GM19193 (cell line): ENCODE data around the gene SNAP23.

Experiments used
- POLR2A ChIP-seq: IDR thresholded peaks from 4 replicates; pipeline ENCODE4 v1.6.1; 2011; ENCODE audit not compliant: insufficient read depth, insufficient read length; ENCODE audit errors: extremely low read depth

The SNAP23 gene

DNA sequence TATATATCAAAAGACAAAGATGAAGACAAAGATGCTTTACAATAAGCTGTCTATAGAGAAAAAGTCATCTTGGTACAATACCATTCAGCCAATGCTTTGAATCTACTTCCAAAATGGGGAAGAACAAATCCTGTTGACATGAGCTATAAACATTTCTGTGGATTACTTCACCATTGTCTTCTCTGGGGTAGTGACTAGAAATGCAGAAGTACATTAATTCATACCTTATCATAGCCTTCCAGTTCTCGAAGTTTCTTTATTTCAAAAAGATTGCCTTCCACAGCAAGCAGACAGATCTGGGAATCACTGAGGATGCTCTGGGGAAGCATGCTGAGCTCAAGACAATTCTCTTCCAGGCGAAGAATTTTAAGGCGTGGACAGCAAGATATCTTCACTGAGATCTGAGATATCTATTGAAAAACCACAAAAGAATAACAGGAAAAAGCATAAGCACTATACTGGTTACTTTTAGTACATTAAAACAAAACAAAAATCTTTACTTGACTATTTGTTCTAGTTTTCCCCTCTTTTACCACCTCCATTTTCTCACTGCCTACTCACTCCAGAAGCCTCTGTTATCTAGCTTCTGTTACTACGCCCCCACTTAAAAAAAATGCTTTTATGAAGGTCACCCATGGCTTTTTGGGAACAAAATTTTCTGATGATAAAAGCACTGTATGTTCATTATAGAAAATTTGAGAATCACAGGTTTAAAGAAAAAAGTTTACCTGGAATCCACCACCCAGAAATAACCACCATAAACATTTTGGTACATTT is 49.6 kb downstream of the SNAP23 start:
- no peak for TF ChIP-seq POLR2A

DNA sequence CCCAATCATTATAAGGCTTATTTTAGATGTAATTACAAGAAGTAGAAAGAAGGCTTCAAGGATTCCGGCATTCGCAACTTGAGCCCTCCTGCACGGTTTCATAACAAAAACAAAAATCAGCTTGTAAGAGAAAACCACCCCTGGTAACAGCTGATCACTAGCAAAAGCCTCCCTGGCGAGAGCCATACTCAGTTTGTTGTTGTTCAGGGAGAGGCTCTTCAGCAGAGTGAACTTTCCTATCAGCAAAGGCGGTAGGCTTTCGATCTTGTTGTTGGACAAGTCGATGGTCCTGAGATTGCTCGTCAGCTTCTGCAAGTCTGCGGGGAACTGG is 52.4 kb downstream of the SNAP23 start:
- no peak for TF ChIP-seq POLR2A

DNA sequence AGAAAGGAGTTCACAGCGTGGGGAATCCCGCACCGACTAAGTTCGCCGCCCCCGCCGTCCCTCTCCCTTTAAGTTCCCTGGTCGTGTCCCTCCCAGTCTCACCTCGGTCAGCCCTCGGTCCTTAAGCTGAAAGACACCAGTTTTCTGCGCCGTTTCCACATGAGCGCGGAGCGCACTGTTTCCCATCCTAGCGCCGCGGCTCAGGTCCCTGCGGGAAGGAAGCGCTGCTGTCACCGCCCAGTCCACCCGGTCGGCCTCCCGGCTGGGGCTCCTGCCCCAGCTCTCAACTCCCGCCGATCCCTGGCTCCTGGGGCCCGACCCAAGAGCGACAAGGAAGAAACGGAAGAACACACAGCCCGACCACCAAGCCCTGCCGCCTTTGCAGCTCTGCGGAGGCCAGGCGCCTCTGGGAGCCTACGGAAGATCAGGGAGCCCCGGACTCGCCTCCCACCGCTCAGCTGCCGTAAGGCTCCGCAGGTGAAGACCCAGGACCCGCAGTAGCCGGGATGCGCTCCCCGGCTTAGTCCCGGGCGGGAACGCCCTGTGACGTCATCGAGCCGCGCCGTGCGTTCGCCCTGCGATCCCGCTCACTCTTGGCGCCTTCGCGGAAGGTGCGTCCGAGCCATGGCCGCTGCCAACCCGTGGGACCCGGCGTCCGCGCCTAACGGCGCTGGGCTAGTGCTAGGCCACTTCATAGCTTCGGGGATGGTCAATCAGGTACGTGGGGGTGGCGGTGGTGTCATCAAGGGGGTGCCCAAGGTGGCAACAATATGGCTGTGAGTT is 53.0 kb downstream of the SNAP23 start, which contains the start of the genes HAUS2 and LRRC57:
Gene HAUS2 (plus strand): TSS at position 590 of the 783 bp plus-strand sequence. CDS start 35 bp downstream, at position 625.
Gene LRRC57 (minus strand): TSS at position 545 of the 783 bp plus-strand sequence. CDS start 359 bp downstream, at position 186.
- TF ChIP-seq POLR2A, result peak; percentile 96

DNA sequence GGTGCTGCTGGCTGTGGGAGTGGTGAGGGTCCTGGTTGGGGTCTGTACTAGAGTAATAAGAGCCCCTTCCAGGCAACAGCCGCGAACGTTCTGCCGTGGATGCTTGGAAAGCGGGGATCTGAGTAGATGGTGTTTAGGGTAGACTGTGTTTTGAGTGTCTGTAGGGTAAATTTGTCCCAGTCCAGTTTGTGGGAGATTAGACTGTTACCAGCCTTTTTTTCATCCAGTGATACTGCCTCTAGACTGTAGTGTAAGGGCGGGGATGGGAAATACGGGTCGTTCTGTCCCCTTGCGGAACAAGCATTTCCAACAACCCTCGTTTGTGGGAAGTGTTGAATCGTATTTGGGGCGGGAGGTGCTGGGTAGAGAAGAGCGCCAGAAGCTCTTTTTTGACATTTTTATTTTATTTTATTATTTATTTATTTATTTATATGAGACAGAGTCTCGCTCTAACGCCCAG is 53.6 kb downstream of the SNAP23 start:
- no peak for TF ChIP-seq POLR2A

DNA sequence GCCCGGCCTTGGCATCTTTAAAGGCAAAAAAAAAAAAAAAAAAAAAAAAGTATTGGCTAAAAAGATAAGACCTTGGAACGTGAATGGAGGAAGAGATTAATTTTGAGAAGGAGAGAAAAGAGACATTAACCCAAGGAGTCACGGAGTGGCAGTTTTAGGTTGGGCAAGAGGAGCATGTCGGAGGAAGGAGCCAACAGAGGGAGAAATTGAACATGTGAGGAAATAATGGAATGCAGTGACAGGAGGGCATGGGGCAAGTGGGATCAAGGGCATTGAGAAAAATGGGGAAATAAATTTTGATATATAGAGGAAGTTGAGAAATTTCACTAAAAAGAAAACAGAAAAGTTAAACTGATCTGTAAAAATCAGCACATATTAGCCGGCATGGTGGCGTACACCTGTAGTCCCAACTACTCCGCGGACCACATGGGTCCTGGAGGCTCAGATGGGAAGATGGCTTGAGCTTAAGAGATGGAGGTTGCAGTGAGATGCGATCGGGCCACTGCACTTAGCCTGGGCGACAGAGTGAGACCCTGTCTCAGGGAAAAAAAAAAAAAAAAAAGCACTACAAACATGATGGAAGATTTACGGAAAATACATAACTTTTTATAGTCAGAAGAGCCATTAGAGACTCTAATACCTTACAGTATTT is 54.4 kb downstream of the SNAP23 start:
- no peak for TF ChIP-seq POLR2A

DNA sequence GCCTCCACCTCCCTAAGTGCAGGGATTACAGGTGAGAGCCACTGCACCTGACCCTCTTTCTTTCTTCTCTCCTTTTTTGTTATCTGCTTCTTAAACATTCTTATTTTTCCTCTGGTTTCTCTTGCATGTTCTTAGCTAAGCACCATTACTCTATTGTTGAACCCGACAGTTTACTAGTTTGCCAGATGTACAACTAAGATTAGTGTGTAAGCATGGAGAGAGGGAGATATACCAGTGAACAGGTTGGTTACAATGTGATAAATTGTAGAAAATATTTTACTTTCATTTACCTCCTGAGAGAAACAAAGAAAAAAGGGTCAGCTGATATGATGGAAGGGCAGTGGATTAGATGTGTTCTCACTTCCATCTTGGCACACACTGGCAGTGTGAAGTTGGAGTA is 58.1 kb downstream of the SNAP23 start:
- no peak for TF ChIP-seq POLR2A

DNA sequence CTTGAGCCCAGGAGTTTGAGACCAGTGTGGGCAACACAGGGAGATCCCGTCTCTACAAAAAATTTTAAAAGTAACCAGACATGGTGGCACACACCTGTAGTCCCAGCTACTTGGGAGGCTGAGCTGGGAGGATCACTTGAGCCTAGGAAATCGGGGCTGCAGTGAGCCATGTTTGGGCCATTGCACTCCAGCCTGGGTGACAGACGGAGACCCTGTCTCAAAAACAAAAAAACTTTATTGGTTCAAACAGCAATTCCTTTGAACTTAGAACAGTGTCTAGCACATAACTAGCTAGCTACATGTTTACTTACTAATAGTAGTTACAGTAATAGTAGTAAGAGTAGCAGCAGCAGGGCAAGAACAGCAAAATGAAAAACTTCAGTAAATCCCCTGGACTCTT is 63.3 kb downstream of the SNAP23 start:
- no peak for TF ChIP-seq POLR2A

DNA sequence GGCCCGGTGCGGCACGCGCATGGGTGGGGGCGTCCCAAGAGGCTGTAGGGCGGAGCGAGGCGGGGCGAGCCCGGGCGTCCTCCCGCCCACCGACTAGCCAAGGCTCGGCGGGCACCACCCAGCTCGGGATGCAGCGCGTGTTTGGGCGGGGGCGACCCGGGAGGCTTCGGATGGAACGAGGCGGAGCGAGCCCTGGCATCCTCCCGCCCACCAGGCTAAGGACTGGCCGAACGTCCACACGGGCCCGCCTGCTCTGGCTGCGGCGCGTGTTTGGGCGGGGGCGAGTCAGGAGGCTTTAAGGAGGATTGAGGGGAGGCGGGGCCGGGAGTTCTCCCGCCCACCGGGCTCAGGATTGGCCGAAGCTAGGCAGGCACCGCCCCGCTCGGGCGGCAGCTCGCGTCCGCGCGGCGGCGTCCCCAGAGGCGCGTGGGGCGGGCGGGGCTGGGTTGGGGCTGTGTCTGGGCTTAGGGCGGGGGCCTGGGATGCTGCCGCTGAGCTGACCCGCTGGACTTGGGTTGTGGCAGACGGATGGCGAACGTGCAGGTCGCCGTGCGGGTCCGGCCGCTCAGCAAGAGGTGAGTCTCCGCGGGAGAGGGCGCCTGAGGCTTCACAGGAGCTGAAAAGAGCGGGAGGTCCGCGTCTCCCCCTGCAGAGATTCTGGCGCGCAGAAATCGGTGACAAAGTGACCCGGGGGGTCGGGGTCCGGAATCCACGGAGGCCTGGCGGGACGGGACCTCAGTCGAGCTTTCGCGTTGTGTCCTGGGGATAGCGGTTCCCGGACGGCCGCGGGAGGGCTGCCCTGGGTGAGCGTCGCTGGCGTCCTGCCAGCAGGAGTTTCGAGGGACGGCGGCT is 80.0 kb downstream of the SNAP23 start, which contains the start of gene STARD9:
Gene STARD9 (plus strand): TSS at position 419 of the 852 bp plus-strand sequence. CDS start 110 bp downstream, at position 529.
- TF ChIP-seq POLR2A, result peak; percentile 71

DNA sequence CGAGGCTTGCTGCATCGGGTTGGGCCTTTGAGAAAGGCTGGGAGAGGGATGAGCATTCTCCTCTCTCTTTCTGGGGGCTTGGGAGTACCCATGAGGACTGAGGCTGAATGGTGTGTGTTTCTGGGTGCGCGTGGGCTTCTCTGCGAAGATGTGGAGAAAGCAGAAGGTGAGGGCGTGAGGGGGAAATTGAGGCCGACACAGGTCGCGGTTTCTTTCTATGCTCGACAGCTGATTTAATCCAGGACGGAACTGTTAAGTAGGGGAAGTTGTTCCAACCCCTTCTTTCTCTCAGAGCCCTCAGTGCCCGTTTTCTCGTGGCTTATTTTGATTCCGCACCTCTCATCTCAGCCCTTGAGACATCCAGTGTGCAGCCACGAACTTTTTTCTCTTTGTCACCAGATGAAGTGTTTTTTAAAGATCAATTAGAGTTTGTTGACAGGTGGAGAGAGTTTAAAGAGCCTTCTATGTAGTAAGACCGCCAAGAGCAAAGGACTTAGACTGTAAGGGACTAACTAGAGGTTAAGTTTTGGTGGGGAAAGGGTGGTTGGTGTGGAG is 80.7 kb downstream of the SNAP23 start:
- no peak for TF ChIP-seq POLR2A

DNA sequence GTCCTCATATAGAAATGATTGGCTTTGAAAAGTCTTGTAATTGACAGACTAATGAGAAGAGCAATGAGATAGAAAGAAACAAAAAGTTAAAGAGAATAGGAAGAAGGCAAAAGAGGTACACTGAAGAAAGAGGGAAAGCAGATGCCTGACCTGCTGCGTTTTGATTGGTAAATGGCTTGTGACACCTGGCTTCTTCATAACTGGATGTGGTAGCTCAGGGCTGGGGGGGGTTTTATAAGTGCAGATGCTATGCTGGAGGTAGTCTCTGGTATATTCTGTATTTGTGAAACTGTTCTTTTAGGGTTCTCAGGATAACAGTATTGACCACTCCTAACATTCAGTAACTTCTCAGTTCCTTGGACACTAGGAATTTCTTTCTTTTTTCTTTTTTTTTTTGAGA is 81.3 kb downstream of the SNAP23 start:
- no peak for TF ChIP-seq POLR2A

DNA sequence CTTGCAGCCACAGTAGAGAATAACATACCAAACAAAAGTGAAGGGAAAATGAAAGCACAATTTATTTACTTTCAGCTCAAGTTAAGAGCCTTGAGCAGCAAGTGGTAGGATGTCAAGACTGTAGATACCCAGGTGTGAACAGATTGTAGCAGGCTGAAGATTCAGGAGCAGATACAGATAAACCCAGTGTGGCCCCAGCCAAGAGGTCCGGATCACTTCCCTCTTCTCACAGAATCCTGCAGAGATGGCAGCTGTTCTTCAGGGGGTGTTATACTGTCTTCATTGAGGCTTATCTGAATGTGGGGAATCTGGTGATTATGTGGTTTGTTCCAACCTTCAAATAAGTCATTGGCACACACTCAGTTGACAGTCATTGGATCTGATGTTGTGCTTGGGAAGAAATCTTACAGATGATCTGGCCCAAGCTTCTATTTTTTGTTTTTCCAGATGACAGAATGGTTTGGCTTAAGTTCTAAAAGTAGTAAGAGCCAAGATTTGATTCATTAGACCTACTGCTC is 82.1 kb downstream of the SNAP23 start:
- TF ChIP-seq POLR2A, result no peak

DNA sequence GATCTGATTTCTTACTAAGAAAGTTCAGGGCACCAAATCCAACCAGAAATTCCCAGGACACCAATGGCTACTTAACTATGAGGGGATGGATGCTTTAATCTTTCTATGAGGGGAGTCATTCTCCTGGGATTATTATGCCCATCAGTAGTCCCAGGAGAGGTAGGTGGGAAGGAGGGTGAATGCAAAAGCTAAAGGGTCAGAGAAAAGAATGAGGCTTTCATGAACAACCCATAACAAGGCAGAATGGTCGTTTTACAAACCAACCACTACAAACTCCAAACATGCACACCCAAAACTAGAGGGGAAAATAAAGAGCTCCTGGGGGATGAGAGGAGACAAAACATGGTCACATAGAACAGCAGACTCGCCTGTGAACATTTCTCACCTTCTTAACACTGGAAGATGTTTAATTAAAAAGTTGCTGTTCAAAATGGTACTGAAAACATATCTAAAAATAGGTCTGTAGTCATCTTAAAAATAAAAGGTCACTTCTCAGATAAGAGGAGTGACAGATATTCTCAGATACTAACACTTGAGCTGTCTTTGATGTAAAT is 83.6 kb downstream of the SNAP23 start:
- TF ChIP-seq POLR2A, result no peak

DNA sequence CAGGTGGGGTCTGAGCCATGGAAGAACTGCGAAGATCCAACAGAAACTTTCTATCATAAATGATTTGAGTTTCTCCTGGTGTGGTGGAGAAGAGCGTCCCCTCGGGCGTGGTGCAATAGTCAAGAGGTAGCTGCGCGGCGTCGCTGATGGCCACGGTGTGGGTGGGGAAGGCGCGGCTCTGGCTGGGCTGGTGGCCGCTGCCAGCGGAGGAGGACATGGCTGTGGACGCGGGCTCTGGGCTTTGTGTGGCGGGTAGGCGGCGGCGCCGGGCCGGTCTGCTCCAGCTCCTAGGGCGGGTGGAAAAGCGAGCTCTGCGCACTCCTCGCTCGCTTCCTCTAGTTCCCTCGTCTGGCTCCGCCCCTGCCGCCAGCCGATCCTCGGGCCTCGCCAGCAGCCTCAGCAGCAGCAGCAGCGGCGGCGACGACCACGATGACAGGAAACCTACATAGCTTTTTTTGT is 85.9 kb downstream of the SNAP23 start:
- peak; percentile 52 for TF ChIP-seq POLR2A
